ENCODE results near the gene TXLNB. TPM values are rescaled to one million over a fixed set of nuclear protein-coding genes. Genes with fewer than 3 reads are reported as not detected.

The TXLNB gene
- 0.46 and 1.00 TPM in 2 replicates for total RNA-seq

DNA sequence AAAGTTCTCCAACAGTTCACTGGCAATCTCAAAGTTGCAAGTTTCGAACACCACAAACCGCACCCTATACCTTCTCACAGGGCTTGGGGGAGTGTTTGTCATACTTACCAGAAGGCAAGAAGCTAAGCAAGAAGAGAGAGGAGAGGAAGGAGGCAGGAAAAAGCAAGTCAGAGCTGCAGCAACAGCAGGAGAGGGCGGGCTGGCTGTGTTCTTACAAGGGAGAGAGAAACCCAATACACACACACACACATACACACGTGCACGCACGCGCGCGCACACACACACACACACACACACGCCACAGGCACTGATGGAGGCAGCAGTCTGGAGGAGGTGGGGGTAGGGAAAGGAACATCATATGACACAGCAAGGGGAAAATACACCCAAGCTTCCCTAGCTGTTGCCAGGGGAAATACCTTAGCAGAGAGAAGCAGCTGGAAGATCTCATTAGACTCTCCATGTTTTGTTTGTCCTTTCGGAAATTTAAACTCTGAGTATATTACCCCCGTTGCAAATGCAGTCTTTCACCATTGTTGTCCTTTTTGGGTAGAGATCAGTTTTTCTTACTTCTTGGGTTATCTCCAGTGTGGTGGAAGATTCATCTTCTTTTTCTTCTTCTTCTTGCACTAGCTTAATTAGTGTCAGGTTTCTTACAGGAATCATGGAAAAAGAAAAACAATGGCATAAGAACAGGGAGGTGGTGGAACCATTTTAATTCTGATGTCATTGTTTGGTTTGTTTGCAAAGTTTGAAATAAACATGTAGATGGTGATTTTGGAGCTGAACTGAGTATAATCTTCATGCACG lies at the start of gene TXLNB:
Gene TXLNB, minus strand, starts transcription at position 186 of the 807 bp plus-strand sequence. CDS start 3,099 bp downstream, outside the sequence.

Other genes starting within 250 kb of the TXLNB start
- gene HECA, start 156.9 kb downstream of the TXLNB start, total RNA-seq: 10.0 and 12.4 TPM in 2 replicates
- gene CITED2, start 82.7 kb upstream of the TXLNB start, total RNA-seq: 26.5 and 29.3 TPM in 2 replicates